ENCODE data around the gene CCDC192.

CCDC192 gene

GRCh38 chr5:127892467-127893207 is 189.4 kb downstream of the CCDC192 start:
- peak in 1 of 2 donors; percentile 46 for DNase-seq

GRCh38 chr5:127893232-127893631 is 190.0 kb downstream of the CCDC192 start:
- no peak for DNase-seq

- DNase-seq: no peak
Measured at GRCh38 chr5:127894461-127894860, 191.3 kb downstream of the CCDC192 start.

- no peak for DNase-seq
Measured at GRCh38 chr5:127898551-127899213, 195.5 kb downstream of the CCDC192 start.

- no peak for DNase-seq
Measured at GRCh38 chr5:127899214-127899610, 196.0 kb downstream of the CCDC192 start.

- DNase-seq: no peak
Measured at GRCh38 chr5:127906562-127907204, 203.5 kb downstream of the CCDC192 start.

GRCh38 chr5:127907907-127908306 is 204.7 kb downstream of the CCDC192 start:
- DNase-seq: no peak

GRCh38 chr5:127909066-127909465 is 205.9 kb downstream of the CCDC192 start:
- peak in 1 of 2 donors; percentile 18 for DNase-seq

- no peak for DNase-seq
Measured at GRCh38 chr5:127909821-127910220, 206.6 kb downstream of the CCDC192 start.

GRCh38 chr5:127910307-127910956 is 207.2 kb downstream of the CCDC192 start:
- no peak for DNase-seq

- DNase-seq: no peak
Measured at GRCh38 chr5:127911619-127912018, 208.4 kb downstream of the CCDC192 start.

- DNase-seq: no peak
Measured at GRCh38 chr5:127912411-127912810, 209.2 kb downstream of the CCDC192 start.

- peak in 1 of 2 donors; percentile 7 for DNase-seq
Measured at GRCh38 chr5:127916885-127917573, 213.8 kb downstream of the CCDC192 start.

- no peak for DNase-seq
Measured at GRCh38 chr5:127919006-127919796, 216.0 kb downstream of the CCDC192 start.

GRCh38 chr5:127919818-127920217 is 216.6 kb downstream of the CCDC192 start:
- no peak for DNase-seq

GRCh38 chr5:127920936-127921335 is 217.7 kb downstream of the CCDC192 start:
- no peak for DNase-seq

- no peak for DNase-seq
Measured at GRCh38 chr5:127922603-127923002, 219.4 kb downstream of the CCDC192 start.

GRCh38 chr5:127923804-127924570 is 220.8 kb downstream of the CCDC192 start:
- no peak for DNase-seq

GRCh38 chr5:127924606-127925005 is 221.4 kb downstream of the CCDC192 start:
- DNase-seq: no peak

- no peak for DNase-seq
Measured at GRCh38 chr5:127925916-127926315, 222.7 kb downstream of the CCDC192 start.

GRCh38 chr5:127926974-127927373 is 223.8 kb downstream of the CCDC192 start:
- no peak for DNase-seq

All from CD4-positive, alpha-beta T cell treated with Interleukin-4 for 1 hour (primary cell).